NCI-H187 treated with DMSO at 0.1 percent for 48 hours (cell line): ENCODE measurements around the gene TRIM71.

ENCODE experiments used
- DNase-seq: peaks from one replicate; lab custom pipeline; 2025; lab: John Stamatoyannopoulos, UW

TRIM71 gene

GRCh38 chr3:32866533-32866932 lies 48.7 kb downstream of the TRIM71 start:
- no peak for DNase-seq

GRCh38 chr3:32867954-32868353 lies 50.2 kb downstream of the TRIM71 start:
- no peak for DNase-seq

- no peak for DNase-seq
Measured at GRCh38 chr3:32868719-32869512, 51.1 kb downstream of the TRIM71 start.

GRCh38 chr3:32869513-32870047 lies 51.8 kb downstream of the TRIM71 start:
- DNase-seq, result no peak

GRCh38 chr3:32870373-32871095 lies 52.7 kb downstream of the TRIM71 start:
- no peak for DNase-seq

- no peak for DNase-seq
Measured at GRCh38 chr3:32871273-32871672, 53.5 kb downstream of the TRIM71 start.

- DNase-seq, result peak; percentile 28
Measured at GRCh38 chr3:32872487-32873382, 54.9 kb downstream of the TRIM71 start.

GRCh38 chr3:32873531-32874130 lies 55.8 kb downstream of the TRIM71 start:
- DNase-seq, result no peak

GRCh38 chr3:32876920-32877319 lies 59.1 kb downstream of the TRIM71 start:
- DNase-seq, result no peak

- DNase-seq, result no peak
Measured at GRCh38 chr3:32877598-32877997, 59.8 kb downstream of the TRIM71 start.

- no peak for DNase-seq
Measured at GRCh38 chr3:32880225-32880624, 62.4 kb downstream of the TRIM71 start.

- no peak for DNase-seq
Measured at GRCh38 chr3:32881624-32882023, 63.8 kb downstream of the TRIM71 start.

GRCh38 chr3:32882189-32882588 lies 64.4 kb downstream of the TRIM71 start:
- DNase-seq, result no peak

- no peak for DNase-seq
Measured at GRCh38 chr3:32882603-32883025, 64.8 kb downstream of the TRIM71 start.

GRCh38 chr3:32883817-32884216 lies 66.0 kb downstream of the TRIM71 start:
- no peak for DNase-seq

GRCh38 chr3:32884591-32884990 lies 66.8 kb downstream of the TRIM71 start:
- DNase-seq, result no peak

GRCh38 chr3:32885283-32885901 lies 67.6 kb downstream of the TRIM71 start:
- no peak for DNase-seq

GRCh38 chr3:32886296-32886695 lies 68.5 kb downstream of the TRIM71 start:
- DNase-seq, result no peak

GRCh38 chr3:32886911-32887310 lies 69.1 kb downstream of the TRIM71 start:
- DNase-seq, result no peak

GRCh38 chr3:32888739-32889138 lies 70.9 kb downstream of the TRIM71 start:
- no peak for DNase-seq
